ENCODE measurements around the gene SCO2. TPM values are rescaled to one million over a fixed set of nuclear protein-coding genes. Genes with fewer than 3 reads are reported as not detected.
A peak's percentile ranks its signal among the peaks of the same experiment; 100 is the strongest.

The SCO2 gene
- total and polyA plus RNA-seq, 2 of the 13 experiments (the other 11 are each of a cell fraction or from before 2014, with no cell fraction given) = 0.32 to 3.7 TPM

DNA sequence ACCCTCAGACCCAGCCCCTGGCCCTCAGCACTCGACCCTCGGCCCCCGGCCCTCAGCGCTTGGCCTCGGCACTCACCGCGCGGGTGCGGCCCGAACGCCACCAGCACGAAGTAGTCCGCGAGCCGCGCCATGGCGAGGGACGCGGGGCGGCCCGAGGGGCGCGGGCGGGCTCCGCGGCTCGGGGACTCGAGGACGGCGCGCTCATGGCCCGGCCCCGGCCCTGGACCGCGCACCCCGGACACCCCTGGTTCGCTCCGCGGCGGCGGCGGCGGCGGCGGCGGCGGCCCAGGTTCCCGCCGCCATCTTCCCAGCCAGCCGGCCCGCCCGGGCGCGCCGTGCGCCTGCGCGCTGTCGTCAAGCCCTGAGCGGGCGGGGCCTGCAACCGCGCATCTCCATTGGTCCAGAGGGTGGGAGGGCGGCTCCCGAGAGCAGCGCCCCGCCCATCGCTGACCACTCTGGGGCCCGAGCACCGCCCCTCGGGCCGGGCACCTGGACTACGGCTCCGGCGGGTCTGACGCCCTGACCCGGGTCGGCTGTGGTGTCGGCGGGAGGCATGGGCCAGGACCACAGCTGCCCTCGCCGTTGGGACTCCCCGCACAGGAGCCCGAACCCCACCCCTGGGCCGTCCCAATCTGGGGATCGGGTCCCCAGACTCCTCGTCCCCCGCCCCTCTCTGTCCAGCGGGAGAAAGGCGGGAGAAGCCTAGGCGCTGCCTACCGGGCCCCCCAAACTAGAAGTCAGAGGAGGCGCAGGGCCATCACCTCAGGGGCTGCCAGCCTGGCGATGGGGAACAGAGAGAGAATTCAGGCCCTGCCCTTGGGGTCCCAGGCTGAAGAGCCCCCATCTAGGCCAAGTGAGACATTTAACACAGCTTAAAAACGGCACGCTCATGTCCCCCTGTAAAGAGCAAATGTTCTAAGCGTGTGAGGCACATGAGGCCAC lies 50.4 kb downstream of the SCO2 start, which contains the start of gene SBF1 (continued):
- TF ChIP-seq PTBP1 (IDR thresholded peaks at IDR 0.05; ENCODE audit: low read depth, low read length, poor library complexity, severe bottlenecking) (no peak), ZNF644 (CRISPR knock-in tag; IDR thresholded peaks at IDR 0.05; ENCODE audit: low read depth) (no peak), THYN1 (CRISPR knock-in tag; IDR thresholded peaks at IDR 0.05; ENCODE audit: borderline replicate concordance, low read depth) (no peak), RNF219 (CRISPR knock-in tag; IDR thresholded peaks at IDR 0.05) (no peak), LCORL (IDR thresholded peaks at IDR 0.05) (no peak), LCORL (CRISPR knock-in tag; IDR thresholded peaks at IDR 0.05) (peak; percentile 67), ZUFSP (CRISPR knock-in tag; IDR thresholded peaks at IDR 0.05; ENCODE audit: borderline replicate concordance) (no peak), ZNF225 (CRISPR knock-in tag; IDR thresholded peaks at IDR 0.05) (no peak), TCF7L2 (IDR thresholded peaks at IDR 0.05; ENCODE audit: low read depth, low read length) (no peak), ZNF788 (CRISPR knock-in tag; IDR thresholded peaks at IDR 0.05; ENCODE audit: borderline replicate concordance) (peak; percentile 18; the same call in 1 of the 2 replicates), MED13 (CRISPR knock-in tag; IDR thresholded peaks at IDR 0.05) (no peak), PITX1 (CRISPR knock-in tag; IDR thresholded peaks at IDR 0.05) (no peak), POGZ (CRISPR knock-in tag; IDR thresholded peaks at IDR 0.05) (no peak), TAF1 (CRISPR knock-in tag; IDR thresholded peaks at IDR 0.05) (peak; percentile 76), ZNF780A (CRISPR knock-in tag; IDR thresholded peaks at IDR 0.05) (no peak), ZBTB38 (CRISPR knock-in tag; IDR thresholded peaks at IDR 0.05) (no peak), ARID3A (IDR thresholded peaks at IDR 0.05; ENCODE audit: low read depth, low read length) (no peak), ZNF691 (CRISPR knock-in tag; IDR thresholded peaks at IDR 0.05; ENCODE audit: borderline replicate concordance, low read depth) (0 out of 2 replicates have a peak, but pooled peaks have one; percentile 45), RXRA (CRISPR knock-in tag; IDR thresholded peaks at IDR 0.05) (no peak; the same call in 1 of the 2 replicates)
- TF ChIP-seq, protein P1, sequence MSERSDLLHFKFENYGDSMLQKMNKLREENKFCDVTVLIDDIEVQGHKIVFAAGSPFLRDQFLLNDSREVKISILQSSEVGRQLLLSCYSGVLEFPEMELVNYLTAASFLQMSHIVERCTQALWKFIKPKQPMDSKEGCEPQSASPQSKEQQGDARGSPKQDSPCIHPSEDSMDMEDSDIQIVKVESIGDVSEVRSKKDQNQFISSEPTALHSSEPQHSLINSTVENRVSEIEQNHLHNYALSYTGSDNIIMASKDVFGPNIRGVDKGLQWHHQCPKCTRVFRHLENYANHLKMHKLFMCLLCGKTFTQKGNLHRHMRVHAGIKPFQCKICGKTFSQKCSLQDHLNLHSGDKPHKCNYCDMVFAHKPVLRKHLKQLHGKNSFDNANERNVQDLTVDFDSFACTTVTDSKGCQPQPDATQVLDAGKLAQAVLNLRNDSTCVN (CRISPR knock-in tag; IDR thresholded peaks at IDR 0.05; ENCODE audit: borderline replicate concordance) = peak; percentile 20; the same call in 1 of the 2 replicates

Measured in HepG2 (cell line).